Measurements from ENCODE around the gene NEK7.

Gene NEK7

GRCh38 chr1:198350456-198350855 lies 193.7 kb downstream of the NEK7 start:
- Histone ChIP-seq H3K4me3 (ENCODE audit: low read depth, low read length) (no peak overlapping the region), H3K27me3 (ENCODE audit: control insufficient read depth, insufficient read depth, low read length) (no peaks in the 10 kb centered on the region)

DNA sequence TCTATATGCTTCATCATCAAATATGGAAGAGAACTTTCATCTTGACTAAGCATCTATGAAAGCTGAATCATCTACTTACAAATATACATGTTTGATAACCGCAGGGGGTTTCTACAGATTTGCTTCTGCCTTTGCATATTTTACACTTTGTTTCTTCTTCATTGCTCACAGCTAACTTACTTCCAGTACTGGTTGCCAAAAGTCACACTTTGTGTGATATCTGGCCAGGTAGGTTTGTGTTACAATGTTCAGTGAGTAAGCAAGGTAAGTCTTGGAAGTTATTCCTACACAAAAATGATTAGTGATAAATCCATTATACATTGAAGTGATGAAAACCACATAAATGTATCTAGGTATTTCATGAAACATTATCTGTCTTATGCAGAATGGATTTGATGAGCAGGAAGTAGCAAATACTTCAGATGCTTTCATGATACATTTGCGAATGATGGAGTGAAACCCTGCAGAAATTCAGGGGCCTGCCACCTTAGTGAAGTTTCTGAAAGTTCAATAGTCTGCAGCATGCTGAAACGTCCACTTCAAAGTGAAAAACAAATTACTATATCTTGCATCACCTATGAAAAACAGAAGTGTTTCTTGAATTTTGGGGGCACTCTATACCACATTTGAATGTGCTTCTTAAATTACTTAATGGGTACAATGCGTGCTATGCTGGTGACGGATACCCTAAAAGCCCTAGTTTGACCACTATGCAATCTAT lies 196.3 kb downstream of the NEK7 start:
- no peak overlapping the region for H3K4me3 ChIP-seq (ENCODE audit: low read depth, low read length)
- H3K36me3 ChIP-seq (ENCODE audit: control insufficient read depth, insufficient read depth, low read length) = no peaks in the 10 kb centered on the region
- no peaks in the 10 kb centered on the region for H3K9me3 ChIP-seq (ENCODE audit: control insufficient read depth, insufficient read depth, low read length)
- no peak overlapping the region for H3K9ac ChIP-seq (ENCODE audit: low read depth, low read length)
- no peaks in the 10 kb centered on the region for H3K4me1 ChIP-seq (ENCODE audit: control insufficient read depth, insufficient read depth, low read length)
- no peaks in the 10 kb centered on the region for H3K27me3 ChIP-seq (ENCODE audit: control insufficient read depth, insufficient read depth, low read length)

More at GRCh38 chr1:198350456-198350855, 193.7 kb downstream of the NEK7 start:
- Histone ChIP-seq H3K4me1 (ENCODE audit: control insufficient read depth, insufficient read depth, low read length) (no peaks in the 10 kb centered on the region), H3K9me3 (ENCODE audit: control insufficient read depth, insufficient read depth, low read length) (no peaks in the 10 kb centered on the region), H3K9ac (ENCODE audit: low read depth, low read length) (no peak overlapping the region), H3K36me3 (ENCODE audit: control insufficient read depth, insufficient read depth, low read length) (no peaks in the 10 kb centered on the region)

DNA sequence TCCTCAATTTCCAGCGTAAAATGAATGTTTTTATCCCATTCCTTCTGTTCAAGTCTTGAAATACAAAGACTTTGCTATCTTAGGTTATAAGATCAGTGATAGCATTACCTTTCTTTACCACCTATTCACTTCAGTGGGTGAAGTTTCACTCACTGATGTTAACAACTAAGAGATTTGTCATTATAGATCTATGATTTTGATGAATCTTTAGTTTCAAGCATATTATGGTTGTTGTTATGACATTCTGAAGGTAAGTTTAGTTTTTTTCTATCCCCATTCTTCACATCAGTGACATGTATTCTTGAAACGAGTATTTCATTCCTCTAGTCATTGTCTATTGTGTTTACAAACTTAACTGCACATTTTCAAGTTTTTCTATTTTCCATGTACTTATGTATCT lies 201.1 kb downstream of the NEK7 start:
- Histone ChIP-seq H3K36me3 (ENCODE audit: control insufficient read depth, insufficient read depth, low read length) (no peaks in the 10 kb centered on the region), H3K9me3 (ENCODE audit: control insufficient read depth, insufficient read depth, low read length) (no peaks in the 10 kb centered on the region), H3K27me3 (ENCODE audit: control insufficient read depth, insufficient read depth, low read length) (no peaks in the 10 kb centered on the region), H3K9ac (ENCODE audit: low read depth, low read length) (no peak overlapping the region), H3K4me3 (ENCODE audit: low read depth, low read length) (no peak overlapping the region), H3K4me1 (ENCODE audit: control insufficient read depth, insufficient read depth, low read length) (no peaks in the 10 kb centered on the region)

GRCh38 chr1:198359024-198359653 lies 202.3 kb downstream of the NEK7 start:
- Histone ChIP-seq H3K9ac (ENCODE audit: low read depth, low read length) (no peak overlapping the region), H3K9me3 (ENCODE audit: control insufficient read depth, insufficient read depth, low read length) (no peaks in the 10 kb centered on the region), H3K27me3 (ENCODE audit: control insufficient read depth, insufficient read depth, low read length) (no peaks in the 10 kb centered on the region), H3K4me3 (ENCODE audit: low read depth, low read length) (no peak overlapping the region), H3K4me1 (ENCODE audit: control insufficient read depth, insufficient read depth, low read length) (no peaks in the 10 kb centered on the region), H3K36me3 (ENCODE audit: control insufficient read depth, insufficient read depth, low read length) (no peaks in the 10 kb centered on the region)

DNA sequence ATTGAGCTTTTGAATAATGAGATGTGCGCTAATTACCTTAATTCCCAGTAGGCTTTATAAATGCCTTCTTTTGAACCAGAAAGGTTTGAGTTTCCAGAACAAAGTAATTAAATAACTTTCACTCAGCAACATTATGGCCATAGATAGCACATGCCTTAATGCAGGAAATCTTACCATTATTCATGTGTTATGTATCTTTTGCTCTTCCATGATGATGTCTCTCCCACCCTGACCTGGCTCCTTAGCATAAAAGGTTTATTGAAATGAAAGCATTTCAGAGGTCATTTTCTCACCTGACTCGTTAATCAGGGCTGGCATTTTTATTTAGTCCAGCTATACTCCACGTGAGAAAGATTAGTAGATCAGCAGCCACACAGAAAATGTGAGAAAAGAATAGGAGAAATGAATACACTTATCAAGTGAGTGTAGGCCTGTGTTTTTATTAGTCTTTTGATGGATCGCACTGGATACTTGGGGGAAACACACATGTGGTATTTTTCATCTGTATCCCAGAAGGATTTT lies 203.5 kb downstream of the NEK7 start:
- H3K4me1 ChIP-seq (ENCODE audit: control insufficient read depth, insufficient read depth, low read length) = no peaks in the 10 kb centered on the region
- no peak overlapping the region for H3K4me3 ChIP-seq (ENCODE audit: low read depth, low read length)
- H3K36me3 ChIP-seq (ENCODE audit: control insufficient read depth, insufficient read depth, low read length) = no peaks in the 10 kb centered on the region
- no peaks in the 10 kb centered on the region for H3K27me3 ChIP-seq (ENCODE audit: control insufficient read depth, insufficient read depth, low read length)
- no peaks in the 10 kb centered on the region for H3K9me3 ChIP-seq (ENCODE audit: control insufficient read depth, insufficient read depth, low read length)
- no peak overlapping the region for H3K9ac ChIP-seq (ENCODE audit: low read depth, low read length)

GRCh38 chr1:198361237-198361767 lies 204.5 kb downstream of the NEK7 start:
- Histone ChIP-seq H3K27me3 (ENCODE audit: control insufficient read depth, insufficient read depth, low read length) (no peaks in the 10 kb centered on the region), H3K9ac (ENCODE audit: low read depth, low read length) (no peak overlapping the region), H3K4me1 (ENCODE audit: control insufficient read depth, insufficient read depth, low read length) (no peaks in the 10 kb centered on the region), H3K9me3 (ENCODE audit: control insufficient read depth, insufficient read depth, low read length) (no peaks in the 10 kb centered on the region), H3K4me3 (ENCODE audit: low read depth, low read length) (no peak overlapping the region), H3K36me3 (ENCODE audit: control insufficient read depth, insufficient read depth, low read length) (no peaks in the 10 kb centered on the region)

DNA sequence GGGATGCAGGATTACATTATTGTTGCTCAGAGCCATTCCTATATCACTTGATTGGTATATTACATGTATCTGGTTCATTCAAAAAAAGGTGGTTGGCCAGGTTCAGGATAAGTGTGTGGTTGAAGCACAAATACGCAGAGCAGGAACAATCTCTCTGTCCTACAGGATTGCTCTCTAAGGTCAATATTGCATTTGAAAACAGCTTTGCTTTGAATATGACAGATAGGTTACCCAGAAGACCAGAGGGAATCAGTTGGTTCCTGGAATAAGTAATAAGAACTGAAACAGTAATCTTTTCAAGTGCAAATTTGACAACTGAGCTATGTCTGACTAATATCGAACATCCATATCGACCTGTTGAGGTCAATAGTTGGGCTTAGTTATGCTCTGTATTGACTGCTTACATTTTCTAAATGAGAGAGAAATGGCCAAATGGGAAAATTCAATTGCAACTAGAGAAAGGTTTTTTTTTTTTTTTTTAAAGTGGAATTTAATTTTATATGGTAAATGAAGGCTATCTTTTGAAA lies 206.9 kb downstream of the NEK7 start:
- H3K27me3 ChIP-seq (ENCODE audit: control insufficient read depth, insufficient read depth, low read length) = no peaks in the 10 kb centered on the region
- no peak overlapping the region for H3K9ac ChIP-seq (ENCODE audit: low read depth, low read length)
- no peaks in the 10 kb centered on the region for H3K9me3 ChIP-seq (ENCODE audit: control insufficient read depth, insufficient read depth, low read length)
- H3K36me3 ChIP-seq (ENCODE audit: control insufficient read depth, insufficient read depth, low read length) = no peaks in the 10 kb centered on the region
- H3K4me1 ChIP-seq (ENCODE audit: control insufficient read depth, insufficient read depth, low read length) = no peaks in the 10 kb centered on the region
- no peak overlapping the region for H3K4me3 ChIP-seq (ENCODE audit: low read depth, low read length)

DNA sequence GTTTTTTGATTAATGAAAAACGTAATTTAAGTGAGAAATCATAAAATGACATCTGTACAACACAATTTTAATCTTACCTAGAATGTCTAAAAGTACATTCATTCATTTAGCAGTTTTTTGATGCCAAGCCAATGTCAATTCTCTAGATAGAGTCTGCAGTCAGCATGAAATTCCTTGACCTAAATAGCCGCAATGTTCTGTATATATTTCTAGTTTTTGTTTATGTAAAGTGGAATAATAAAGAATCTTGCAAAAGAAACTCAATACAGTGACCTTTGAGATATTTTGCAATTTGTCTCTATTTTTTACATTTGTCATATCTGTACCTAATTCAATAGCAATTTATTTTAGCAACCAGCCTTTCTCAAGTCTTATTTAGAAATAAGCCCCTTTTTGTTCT lies 207.7 kb downstream of the NEK7 start:
- no peaks in the 10 kb centered on the region for H3K9me3 ChIP-seq (ENCODE audit: control insufficient read depth, insufficient read depth, low read length)
- H3K27me3 ChIP-seq (ENCODE audit: control insufficient read depth, insufficient read depth, low read length) = no peaks in the 10 kb centered on the region
- no peak overlapping the region for H3K9ac ChIP-seq (ENCODE audit: low read depth, low read length)
- H3K4me1 ChIP-seq (ENCODE audit: control insufficient read depth, insufficient read depth, low read length) = no peaks in the 10 kb centered on the region
- no peak overlapping the region for H3K4me3 ChIP-seq (ENCODE audit: low read depth, low read length)
- H3K36me3 ChIP-seq (ENCODE audit: control insufficient read depth, insufficient read depth, low read length) = no peaks in the 10 kb centered on the region

- no peak overlapping the region for H3K4me3 ChIP-seq (ENCODE audit: low read depth, low read length)
- no peak overlapping the region for H3K9ac ChIP-seq (ENCODE audit: low read depth, low read length)
- H3K27me3 ChIP-seq (ENCODE audit: control insufficient read depth, insufficient read depth, low read length) = no peaks in the 10 kb centered on the region
- H3K9me3 ChIP-seq (ENCODE audit: control insufficient read depth, insufficient read depth, low read length) = no peaks in the 10 kb centered on the region
- no peaks in the 10 kb centered on the region for H3K36me3 ChIP-seq (ENCODE audit: control insufficient read depth, insufficient read depth, low read length)
- H3K4me1 ChIP-seq (ENCODE audit: control insufficient read depth, insufficient read depth, low read length) = no peaks in the 10 kb centered on the region
These were observed 210.5 kb downstream of the NEK7 start for GRCh38 chr1:198367296-198367695.

- H3K36me3 ChIP-seq (ENCODE audit: control insufficient read depth, insufficient read depth, low read length) = no peaks in the 10 kb centered on the region
- no peak overlapping the region for H3K4me3 ChIP-seq (ENCODE audit: low read depth, low read length)
- H3K9me3 ChIP-seq (ENCODE audit: control insufficient read depth, insufficient read depth, low read length) = no peaks in the 10 kb centered on the region
- no peaks in the 10 kb centered on the region for H3K27me3 ChIP-seq (ENCODE audit: control insufficient read depth, insufficient read depth, low read length)
- H3K9ac ChIP-seq (ENCODE audit: low read depth, low read length) = no peak overlapping the region
- no peaks in the 10 kb centered on the region for H3K4me1 ChIP-seq (ENCODE audit: control insufficient read depth, insufficient read depth, low read length)
These were observed 214.2 kb downstream of the NEK7 start for GRCh38 chr1:198370996-198371395.

Data from iPS-15b (cell line).